Mesenchymal stem cell (in vitro differentiated cells and primary cell): Measurements from ENCODE around the gene TBC1D16.

Experiments used
- DNase-seq: peaks from one replicate; pipeline ENCODE4 v3.0.0-alpha.2; 2013
- H2AFZ ChIP-seq: one replicate; pipeline ENCODE4 v1.6.1; 2013; ENCODE audit warnings: low read depth, mild to moderate bottlenecking, control low read depth, inconsistent platforms, low read length, moderate library complexity
- H2AK5ac ChIP-seq: 2 replicates; pipeline ENCODE4 v1.6.1; 2013; ENCODE audit warnings: low read length, moderate library complexity, mild to moderate bottlenecking, inconsistent platforms; ENCODE audit not compliant: severe bottlenecking
- H2BK120ac ChIP-seq: one replicate; pipeline ENCODE4 v1.6.1; 2013; ENCODE audit warnings: low read depth, mild to moderate bottlenecking, inconsistent platforms, low read length, moderate library complexity
- H2BK12ac ChIP-seq, 2 experiments: one replicate each; pipeline ENCODE4 v1.6.1; 2013; ENCODE audit warnings: inconsistent platforms in 2 of 2, low read length in 2 of 2, mild to moderate bottlenecking in 2 of 2, moderate library complexity in 2 of 2, control low read depth in 1 of 2
- H2BK15ac ChIP-seq: one replicate; pipeline ENCODE4 v1.6.1; 2013; ENCODE audit warnings: mild to moderate bottlenecking, low read depth, inconsistent platforms; ENCODE audit not compliant: poor library complexity, severe bottlenecking
- H2BK5ac ChIP-seq: 2 replicates; pipeline ENCODE4 v1.6.1; 2013; ENCODE audit warnings: low read depth, mild to moderate bottlenecking, low read length, control low read depth, inconsistent platforms; ENCODE audit not compliant: poor library complexity, severe bottlenecking
- H3K14ac ChIP-seq, 2 experiments: one replicate each; pipeline ENCODE4 v1.6.1; 2013; ENCODE audit warnings: inconsistent platforms in 2 of 2, low read length in 2 of 2, control low read depth in 1 of 2, mild to moderate bottlenecking in 1 of 2, moderate library complexity in 1 of 2
- H3K18ac ChIP-seq, 2 experiments: one replicate each; pipeline ENCODE4 v1.6.1; 2013; ENCODE audit warnings: inconsistent platforms in 2 of 2, low read length in 2 of 2, control low read depth in 1 of 2, low read depth in 1 of 2, mild to moderate bottlenecking in 1 of 2
- H3K23ac ChIP-seq, 2 experiments: one replicate each; pipeline ENCODE4 v1.6.1; 2013; ENCODE audit warnings: inconsistent platforms in 2 of 2, low read length in 2 of 2, mild to moderate bottlenecking in 2 of 2, moderate library complexity in 2 of 2, control low read depth in 1 of 2
- H3K27ac ChIP-seq: 2 replicates; pipeline ENCODE4 v1.5.1; 2013; ENCODE audit warnings: mild to moderate bottlenecking, moderate library complexity, low read length, control low read depth, inconsistent platforms; ENCODE audit not compliant: poor library complexity, severe bottlenecking
- H3K27me3 ChIP-seq, 2 experiments: 2 replicates each; pipeline versions ENCODE4 v1.6.1 to v1.7.0; 2013; ENCODE audit warnings: low read length in 2 of 2, mild to moderate bottlenecking in 2 of 2, moderate library complexity in 2 of 2, control low read depth in 1 of 2, inconsistent platforms in 1 of 2; ENCODE audit not compliant: control insufficient read depth in 1 of 2, insufficient read depth in 1 of 2
- H3K36me3 ChIP-seq, 2 experiments: 2 replicates each; pipeline versions ENCODE4 v1.6.1 to v1.7.0; 2013; ENCODE audit warnings: low read length in 2 of 2, control low read depth in 1 of 2, inconsistent platforms in 1 of 2, low read depth in 1 of 2, mild to moderate bottlenecking in 1 of 2; ENCODE audit not compliant: insufficient read depth in 2 of 2, control insufficient read depth in 1 of 2
- H3K4ac ChIP-seq, 2 experiments: one replicate each; pipeline ENCODE4 v1.6.1; 2013; ENCODE audit warnings: inconsistent platforms in 2 of 2, low read length in 2 of 2, mild to moderate bottlenecking in 2 of 2, moderate library complexity in 2 of 2, control low read depth in 1 of 2, low read depth in 1 of 2
- H3K4me1 ChIP-seq: 2 replicates; pipeline ENCODE4 v1.6.1; 2013; ENCODE audit warnings: low read depth, low read length, control low read depth; ENCODE audit not compliant: control insufficient read depth, insufficient read depth
- H3K4me2 ChIP-seq: 2 replicates; pipeline ENCODE4 v1.6.1; 2013; ENCODE audit warnings: low read length, mild to moderate bottlenecking, inconsistent platforms; ENCODE audit not compliant: poor library complexity, severe bottlenecking
- H3K4me3 ChIP-seq, 2 experiments: 2 replicates each; pipeline versions ENCODE4 v1.5.1 to v1.7.0; 2013; ENCODE audit warnings: low read length in 2 of 2, mild to moderate bottlenecking in 2 of 2, control low read depth in 1 of 2, low read depth in 1 of 2; ENCODE audit not compliant: insufficient read depth in 1 of 2
- H3K79me1 ChIP-seq: replicated peaks from 2 replicates; pipeline ENCODE4 v1.6.1; 2013; ENCODE audit warnings: mild to moderate bottlenecking, control low read depth, low read length, inconsistent platforms; ENCODE audit not compliant: poor library complexity, severe bottlenecking
- H3K9ac ChIP-seq: 2 replicates; pipeline ENCODE4 v1.7.0; 2013; ENCODE audit warnings: mild to moderate bottlenecking, low read length, moderate library complexity
- H3K9me3 ChIP-seq: 2 replicates; pipeline ENCODE4 v1.7.0; 2013; ENCODE audit warnings: mild to moderate bottlenecking, low read length; ENCODE audit not compliant: control insufficient read depth
- H4K8ac ChIP-seq: one replicate; pipeline ENCODE4 v1.6.1; 2013; ENCODE audit warnings: inconsistent platforms, mild to moderate bottlenecking, low read length, moderate library complexity
- H4K91ac ChIP-seq: one replicate; pipeline ENCODE4 v1.6.1; 2013; ENCODE audit warnings: mild to moderate bottlenecking, low read length, inconsistent platforms
- WGBS: methylation state at CpG from one replicate; pipeline ENCODE4 v1.1.7; 2013; ENCODE audit warnings: mixed read lengths; 5-methylcytosine and 5-hydroxymethylcytosine counted together

TBC1D16 gene

GRCh38 chr17:79954281-79955166 is 81.1 kb downstream of the TBC1D16 start:
- Histone ChIP-seq H3K18ac (no peak overlapping the region), H2BK120ac (no peak overlapping the region), H3K4ac (no peak overlapping the region), H4K8ac (no peak overlapping the region), H3K9ac (no peak overlapping the region), H3K27ac (no peak overlapping the region), H3K4me3 (no peak overlapping the region), H3K36me3 (peaks cover 6 to 27% of the 10 kb centered on the region in 2 experiments), H3K14ac (peak overlapping the region in 1 of 2 experiments; percentile 50), H3K79me1 (peaks cover 24% of the 10 kb centered on the region), H2AFZ (no peak overlapping the region), H2BK12ac (no peak overlapping the region), H3K27me3 (no peaks in the 10 kb centered on the region), H3K23ac (no peak overlapping the region), H2BK5ac (no peak overlapping the region), H2BK15ac (no peak overlapping the region), H4K91ac (peak overlapping the region; percentile 39), H3K9me3 (no peaks in the 10 kb centered on the region), H2AK5ac (no peak overlapping the region), H3K4me1 (peaks cover 24% of the 10 kb centered on the region), H3K4me2 (no peak overlapping the region)
- DNase-seq = no peak
- 96% methylated on average over 24 of the region's 25 CpGs for WGBS

GRCh38 chr17:79953335-79953734 is 82.3 kb downstream of the TBC1D16 start:
- Histone ChIP-seq H2BK5ac (no peak overlapping the region), H2AFZ (no peak overlapping the region), H3K4me3 (no peak overlapping the region), H3K9me3 (no peaks in the 10 kb centered on the region), H2BK12ac (no peak overlapping the region), H3K14ac (no peak overlapping the region), H4K91ac (no peak overlapping the region), H3K27ac (no peak overlapping the region), H3K4me1 (peaks cover 24% of the 10 kb centered on the region), H3K4me2 (no peak overlapping the region), H3K18ac (no peak overlapping the region), H3K79me1 (peaks cover 22% of the 10 kb centered on the region), H4K8ac (no peak overlapping the region), H2BK120ac (no peak overlapping the region), H3K23ac (no peak overlapping the region), H3K36me3 (peaks cover 18 to 39% of the 10 kb centered on the region in 2 experiments), H2AK5ac (no peak overlapping the region), H2BK15ac (no peak overlapping the region), H3K9ac (no peak overlapping the region), H3K4ac (no peak overlapping the region), H3K27me3 (no peaks in the 10 kb centered on the region)
- DNase-seq = no peak

GRCh38 chr17:79952901-79953300 is 82.8 kb downstream of the TBC1D16 start:
- H3K4me3 ChIP-seq = no peak overlapping the region
- H3K9ac ChIP-seq = no peak overlapping the region
- no peaks in the 10 kb centered on the region for H3K27me3 ChIP-seq
- H2BK5ac ChIP-seq = no peak overlapping the region
- H2BK15ac ChIP-seq = no peak overlapping the region
- peaks cover 20 to 42% of the 10 kb centered on the region in 2 experiments for H3K36me3 ChIP-seq
- H3K18ac ChIP-seq = peak overlapping the region; percentile 23 to 58
- H3K27ac ChIP-seq = no peak overlapping the region
- H2AFZ ChIP-seq = no peak overlapping the region
- peaks cover 24% of the 10 kb centered on the region for H3K4me1 ChIP-seq
- H2AK5ac ChIP-seq = no peak overlapping the region
- no peak overlapping the region for H4K91ac ChIP-seq
- H3K79me1 ChIP-seq = peaks cover 22% of the 10 kb centered on the region
- H2BK12ac ChIP-seq = peak overlapping the region; percentile 49 to 61
- peak overlapping the region in 1 of 2 experiments; percentile 51 for H3K4ac ChIP-seq
- H3K14ac ChIP-seq = no peak overlapping the region
- no peak overlapping the region for H2BK120ac ChIP-seq
- 81% methylated on average over 6 of the region's 8 CpGs for whole genome bisulfite sequencing
- H3K4me2 ChIP-seq = no peak overlapping the region
- no peaks in the 10 kb centered on the region for H3K9me3 ChIP-seq
- H3K23ac ChIP-seq = peak overlapping the region in 1 of 2 experiments; percentile 15
- no peak overlapping the region for H4K8ac ChIP-seq
- no peak for DNase-seq

GRCh38 chr17:79952265-79952877 is 83.3 kb downstream of the TBC1D16 start:
- no peak overlapping the region for H2BK5ac ChIP-seq
- H4K8ac ChIP-seq = no peak overlapping the region
- no peak overlapping the region for H2AK5ac ChIP-seq
- H3K18ac ChIP-seq = peak overlapping the region; percentile 58 to 72
- WGBS = 78% methylated on average over 36 of the region's 36 CpGs
- no peak overlapping the region for H3K4me3 ChIP-seq
- H3K4me1 ChIP-seq = peaks cover 24% of the 10 kb centered on the region
- no peak overlapping the region for H3K27ac ChIP-seq
- H3K9ac ChIP-seq = peak overlapping the region; percentile 2
- H3K36me3 ChIP-seq = peaks cover 25 to 48% of the 10 kb centered on the region in 2 experiments
- no peaks in the 10 kb centered on the region for H3K27me3 ChIP-seq
- DNase-seq = no peak
- peak overlapping the region; percentile 26 to 82 for H2BK12ac ChIP-seq
- peaks cover 22% of the 10 kb centered on the region for H3K79me1 ChIP-seq
- peak overlapping the region; percentile 30 for H2BK15ac ChIP-seq
- no peak overlapping the region for H2AFZ ChIP-seq
- peak overlapping the region; percentile 2 to 73 for H3K4ac ChIP-seq
- H3K4me2 ChIP-seq = no peak overlapping the region
- H3K23ac ChIP-seq = no peak overlapping the region
- no peak overlapping the region for H2BK120ac ChIP-seq
- H4K91ac ChIP-seq = peak overlapping the region; percentile 73
- H3K14ac ChIP-seq = no peak overlapping the region
- H3K9me3 ChIP-seq = no peaks in the 10 kb centered on the region
